IPS DF 4.7 (cell line): Measurements from ENCODE around the gene CCDC81.
"Not testable (repeated sequence)": the region's sequence is repeated elsewhere in the genome, so short reads cannot be mapped to it uniquely, and the experiment has no call there.

ENCODE experiments used
- DNase-seq: peaks from one replicate; pipeline ENCODE4 v3.0.0-alpha.2; 2013; ENCODE audit warnings: low spot score; ENCODE audit errors: extremely low read depth

Gene CCDC81

DNA sequence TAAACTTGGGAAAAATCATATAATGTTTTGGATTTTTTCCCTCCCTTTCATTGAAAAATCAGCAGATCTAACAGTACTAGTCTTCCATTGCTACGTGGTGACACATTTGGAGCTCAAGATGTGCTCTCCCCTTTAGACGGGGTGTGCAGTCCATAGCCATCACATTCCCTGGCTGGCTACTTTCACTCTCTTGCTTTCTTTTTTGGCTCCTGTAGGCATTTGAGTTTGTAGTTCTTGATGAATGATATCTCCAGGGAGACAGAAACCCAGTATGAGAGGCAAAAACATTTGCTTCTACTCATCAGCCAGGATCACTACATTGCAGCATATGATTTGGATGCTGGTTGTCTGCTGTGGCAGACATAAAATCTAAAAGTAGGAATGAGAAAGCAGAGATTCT is 12.1 kb downstream of the CCDC81 start:
- no peak for DNase-seq

DNA sequence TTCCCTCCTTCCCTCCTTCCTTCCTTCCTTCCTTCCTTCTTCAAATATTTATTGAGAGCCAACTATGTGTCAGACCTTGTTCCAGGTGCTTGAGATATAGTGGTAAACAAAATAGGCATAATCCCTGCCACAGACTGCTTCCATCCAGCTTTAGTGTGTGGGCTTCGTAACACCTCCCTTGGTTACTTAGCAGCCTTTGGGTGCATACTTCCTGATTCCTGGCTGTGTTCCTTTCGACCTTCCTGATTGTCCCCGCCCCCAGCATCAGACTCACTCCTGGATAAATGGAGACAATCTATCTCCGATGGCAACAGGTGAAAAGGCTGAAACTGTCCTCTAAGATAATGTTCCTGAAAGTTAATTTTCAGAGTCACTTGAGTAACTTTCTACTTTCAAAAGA is 13.5 kb downstream of the CCDC81 start:
- no peak for DNase-seq

DNA sequence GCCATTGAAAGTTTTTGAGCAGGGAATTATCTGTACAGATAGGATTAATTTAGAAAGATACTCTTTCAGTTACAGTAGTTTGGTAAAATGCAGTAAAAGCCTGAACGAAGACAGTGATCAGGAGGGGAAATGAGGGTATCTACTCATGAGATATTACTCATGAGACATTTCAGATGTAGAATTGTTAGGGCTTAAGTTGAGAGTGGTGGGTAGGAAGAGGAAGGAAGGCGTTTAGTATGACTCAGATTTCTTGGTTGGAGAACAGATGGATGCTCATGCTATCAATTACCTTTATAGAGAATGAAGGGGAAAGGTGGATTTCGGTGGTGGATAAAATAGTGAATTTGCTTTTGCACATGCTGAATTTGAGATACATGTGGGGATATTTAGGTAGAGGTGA is 15.8 kb downstream of the CCDC81 start:
- DNase-seq, result no peak

DNA sequence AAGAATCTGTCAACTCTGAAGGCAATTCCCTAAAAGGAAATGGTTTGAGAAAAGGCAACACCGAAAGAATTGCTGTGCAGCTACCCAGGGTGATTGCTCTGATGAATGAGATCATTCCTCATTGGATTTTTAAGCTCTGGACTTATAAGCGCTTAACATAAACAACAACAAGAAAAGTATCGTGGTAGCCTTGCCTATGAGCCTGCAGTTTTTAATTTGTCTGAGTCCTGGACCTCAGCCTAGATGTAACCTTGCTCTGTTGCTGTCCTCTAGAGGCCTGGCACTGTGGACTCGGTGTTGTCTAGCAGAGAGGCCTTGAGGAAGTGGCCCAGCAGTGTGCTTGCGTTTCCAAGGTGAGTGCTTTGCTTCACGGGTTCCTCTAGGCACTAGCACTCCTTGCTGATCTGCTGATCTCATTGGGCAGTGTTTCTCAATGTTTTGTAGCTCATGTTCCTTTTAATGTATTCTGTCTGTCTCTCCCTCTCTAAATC is 20.4 kb downstream of the CCDC81 start:
- no peak for DNase-seq

DNA sequence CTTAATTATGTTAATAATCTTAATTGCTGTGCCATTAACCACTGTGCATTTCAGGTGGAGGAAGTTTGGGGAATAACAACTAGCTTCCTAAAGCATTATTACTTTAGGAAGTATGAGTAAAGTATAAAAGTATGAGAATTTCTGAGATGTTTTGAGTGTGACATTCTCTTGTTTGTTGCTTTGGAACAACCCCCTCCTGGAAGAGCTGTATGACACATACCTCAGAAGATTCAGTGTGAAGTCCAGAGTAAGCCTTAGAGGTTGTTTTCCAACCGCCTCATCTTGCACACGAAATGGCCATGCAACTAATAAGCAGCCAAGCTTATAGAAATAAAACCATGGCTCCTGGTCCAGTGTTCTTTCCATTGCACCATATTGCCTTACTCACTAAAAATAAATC is 21.7 kb downstream of the CCDC81 start:
- no peak for DNase-seq

DNA sequence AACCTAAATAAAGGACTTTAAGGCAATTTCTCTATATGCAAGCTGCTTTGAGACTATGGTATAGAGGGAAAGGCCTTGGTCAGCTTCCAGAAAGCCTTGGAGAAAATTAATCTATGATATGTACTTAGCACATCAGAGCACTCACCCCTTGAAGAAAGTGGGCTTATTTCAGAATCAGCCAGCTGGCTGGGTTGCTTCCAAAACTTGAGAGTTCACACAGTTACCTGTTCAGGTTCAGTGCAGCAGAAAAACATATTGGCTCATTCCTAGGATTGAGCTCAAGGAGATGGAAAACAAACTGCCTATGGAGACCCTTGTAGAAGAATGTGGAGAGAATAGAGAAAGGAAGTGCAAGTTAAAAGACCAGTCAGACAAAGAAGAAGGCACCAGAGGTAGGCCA is 22.7 kb downstream of the CCDC81 start:
- DNase-seq, result no peak

DNA sequence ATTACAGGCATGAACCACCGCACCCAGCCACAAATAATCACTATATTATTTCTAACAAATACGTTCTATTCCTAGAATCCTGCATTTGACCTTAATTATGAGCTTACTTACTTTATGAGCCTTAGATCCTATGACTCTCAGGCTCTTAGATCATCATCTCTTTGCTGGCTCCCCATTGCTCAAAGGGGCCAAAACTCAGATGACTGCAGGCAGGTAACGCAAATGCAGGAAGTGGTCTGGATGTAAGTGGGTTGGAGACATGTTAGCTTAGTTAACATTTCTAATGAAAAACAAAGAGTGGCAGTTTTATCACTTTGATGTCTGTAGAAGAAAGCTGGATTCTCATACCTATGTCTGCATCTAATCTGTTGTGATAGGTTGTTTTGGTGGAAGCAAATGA is 23.4 kb downstream of the CCDC81 start:
- no peak for DNase-seq

DNA sequence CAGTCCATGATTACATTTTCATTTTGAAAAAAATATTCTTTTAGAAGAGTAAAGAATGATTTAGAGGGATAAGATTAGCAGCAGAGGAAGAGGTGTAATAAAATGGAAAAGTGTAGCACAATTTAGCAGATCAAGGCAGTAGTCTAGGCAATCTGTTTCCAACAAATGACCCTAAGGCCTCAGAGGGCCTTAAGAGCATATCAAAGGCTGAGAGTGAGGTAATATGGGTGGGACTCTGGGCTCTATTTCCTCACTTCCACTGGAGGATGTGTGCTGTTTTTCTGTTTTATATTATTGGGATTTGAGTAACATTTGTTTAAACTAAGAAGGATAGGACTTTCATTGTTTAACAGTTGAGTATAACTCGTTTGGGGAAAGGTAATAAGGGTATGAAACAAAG is 28.8 kb downstream of the CCDC81 start:
- no peak for DNase-seq

DNA sequence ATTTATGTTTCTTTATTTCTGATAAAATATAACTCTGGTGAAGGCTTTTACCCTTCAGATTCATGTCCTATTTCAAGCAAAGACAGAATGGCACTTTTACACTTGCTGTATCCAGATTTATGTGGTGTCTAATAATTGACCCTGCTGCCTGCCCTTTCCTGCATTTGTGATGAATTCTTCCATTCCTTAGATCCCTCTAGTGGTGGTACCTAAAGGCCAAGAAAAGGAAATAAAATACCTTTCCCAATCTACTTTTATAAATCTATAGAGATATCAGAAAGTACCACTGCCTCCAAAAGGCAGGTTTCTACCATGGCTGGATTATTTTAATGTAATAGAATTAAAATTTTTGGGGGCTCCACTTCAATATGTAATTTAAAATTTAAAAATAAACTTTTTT is 34.2 kb downstream of the CCDC81 start:
- no peak for DNase-seq

DNA sequence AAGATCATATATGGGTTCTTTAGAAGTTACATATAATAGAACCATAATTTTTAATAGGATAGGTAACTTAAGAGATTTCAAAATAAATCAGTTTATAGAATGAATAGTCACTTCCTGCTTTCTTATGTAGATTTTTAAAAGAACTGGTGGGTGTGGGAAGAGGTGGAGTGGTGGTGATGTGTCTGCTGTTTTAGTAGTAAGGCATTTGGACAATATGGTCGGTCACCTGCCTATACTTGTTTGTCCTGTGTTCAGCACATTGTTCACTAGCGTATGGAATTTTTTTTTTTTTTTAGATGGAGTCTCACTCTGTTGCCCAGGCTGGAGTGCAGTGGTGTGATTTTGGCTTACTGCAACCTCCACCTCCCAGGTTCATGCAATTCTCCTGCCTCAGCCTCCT is 39.3 kb downstream of the CCDC81 start:
- no peak for DNase-seq

DNA sequence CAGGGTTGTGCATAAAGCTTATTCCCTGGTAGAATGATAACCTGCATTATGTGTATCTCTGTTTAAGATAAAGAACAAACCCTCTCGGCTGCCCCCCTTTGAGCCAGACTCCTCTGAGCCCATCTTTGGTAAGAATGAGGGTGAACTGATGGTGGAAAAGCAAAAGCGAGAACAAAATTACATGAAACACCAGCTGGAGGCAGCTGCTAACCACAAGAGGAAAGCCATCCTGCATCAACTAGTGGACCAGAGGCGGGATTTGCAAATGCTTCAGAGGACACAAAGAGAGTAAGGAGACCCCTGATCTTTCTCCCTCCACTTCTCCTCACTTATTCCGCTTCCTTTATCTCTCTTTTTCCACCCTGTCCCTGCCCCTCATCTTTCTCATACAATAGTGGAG is 40.3 kb downstream of the CCDC81 start:
- no peak for DNase-seq

DNA sequence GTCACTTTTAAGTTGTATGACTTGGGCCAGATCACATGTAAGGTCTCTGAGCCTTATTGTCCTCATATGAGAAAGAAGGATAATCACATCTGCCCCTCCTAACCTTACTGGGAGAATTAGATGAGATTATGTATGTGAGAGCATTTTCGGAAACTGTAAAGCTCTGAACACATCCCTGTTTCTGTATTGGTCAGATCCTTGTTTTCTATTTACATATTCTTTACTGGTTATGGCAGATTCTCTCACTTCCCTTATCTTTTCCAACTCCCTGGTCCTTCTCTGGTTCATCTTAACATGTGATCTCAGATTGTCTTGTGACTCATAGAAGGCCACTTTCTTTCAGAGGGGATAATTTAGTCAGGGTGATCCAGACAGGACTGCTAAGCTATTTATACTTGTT is 41.8 kb downstream of the CCDC81 start:
- no peak for DNase-seq

DNA sequence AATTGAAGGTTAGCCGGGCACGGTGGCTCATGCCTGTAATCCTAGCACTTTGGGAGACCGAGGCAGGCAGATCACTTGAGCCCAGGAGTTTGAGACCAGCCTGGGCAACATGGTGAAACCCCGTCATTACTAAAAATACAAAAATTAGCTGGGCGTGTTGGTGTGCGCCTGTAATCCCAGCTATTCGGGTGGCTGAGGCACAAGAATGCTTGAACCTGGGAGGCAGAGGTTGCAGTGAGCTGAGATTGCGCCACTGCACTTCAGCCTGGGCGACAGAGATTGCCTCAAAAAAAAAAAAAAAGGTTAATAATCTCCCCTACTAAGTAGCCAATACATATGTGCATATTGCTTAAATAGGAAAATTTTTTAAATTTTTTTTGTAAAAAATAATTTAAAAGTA is 42.3 kb downstream of the CCDC81 start:
- DNase-seq, result not testable (repeated sequence)

DNA sequence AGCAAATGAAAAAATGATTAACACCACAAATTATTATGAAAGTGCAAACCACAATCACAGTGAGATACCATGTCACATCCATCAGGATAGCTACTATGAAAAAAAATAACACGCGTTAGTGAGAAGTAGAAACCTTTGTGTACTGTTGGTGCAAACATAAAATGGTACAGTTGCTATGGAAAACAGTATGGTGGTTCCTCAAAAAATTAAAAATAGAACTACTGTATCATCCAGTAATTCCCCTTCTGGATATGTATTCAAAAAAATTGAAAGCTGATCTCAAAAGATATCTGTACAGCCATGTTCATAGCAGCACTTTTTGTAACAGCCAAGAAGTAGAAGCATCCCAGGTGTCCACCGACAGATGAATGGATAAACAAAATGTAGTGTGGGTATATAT is 43.4 kb downstream of the CCDC81 start:
- no peak for DNase-seq

DNA sequence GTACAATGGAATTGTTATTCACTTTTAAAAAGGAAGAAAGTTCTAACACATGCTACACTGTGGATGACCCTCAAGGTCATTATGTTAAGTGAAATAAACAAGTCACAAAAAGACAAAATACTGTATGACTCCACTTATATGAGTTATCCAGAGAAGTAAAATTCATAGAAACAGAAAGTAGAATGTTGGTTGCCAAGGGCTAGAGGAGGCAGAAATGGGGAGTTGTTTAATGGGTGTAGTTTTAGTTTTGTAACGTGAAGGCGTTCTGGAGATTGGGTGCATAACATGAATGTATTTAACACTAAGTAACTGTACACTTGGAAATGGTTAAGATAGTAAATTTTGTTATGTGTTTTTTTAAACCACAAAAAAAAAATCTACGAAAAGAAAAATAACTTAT is 43.8 kb downstream of the CCDC81 start:
- DNase-seq, result no peak

DNA sequence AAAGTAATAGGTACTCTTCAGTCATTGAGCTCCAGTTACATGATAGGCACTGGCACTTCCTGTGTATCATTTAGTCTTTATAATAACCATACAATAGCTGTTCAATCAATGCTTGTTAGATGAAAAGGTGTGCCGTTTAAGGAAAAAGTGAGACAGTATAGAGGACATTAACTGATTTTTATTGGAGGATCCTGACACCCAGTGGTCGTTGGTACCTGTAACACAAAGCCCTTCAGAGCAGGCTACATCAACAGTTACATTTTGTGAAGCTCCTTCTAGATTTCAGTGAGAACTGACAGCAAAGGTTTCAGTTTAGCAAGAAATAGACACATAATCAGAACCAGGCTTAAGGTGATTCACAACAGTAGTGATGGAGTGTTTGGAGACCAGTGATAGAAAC is 44.2 kb downstream of the CCDC81 start:
- no peak for DNase-seq

DNA sequence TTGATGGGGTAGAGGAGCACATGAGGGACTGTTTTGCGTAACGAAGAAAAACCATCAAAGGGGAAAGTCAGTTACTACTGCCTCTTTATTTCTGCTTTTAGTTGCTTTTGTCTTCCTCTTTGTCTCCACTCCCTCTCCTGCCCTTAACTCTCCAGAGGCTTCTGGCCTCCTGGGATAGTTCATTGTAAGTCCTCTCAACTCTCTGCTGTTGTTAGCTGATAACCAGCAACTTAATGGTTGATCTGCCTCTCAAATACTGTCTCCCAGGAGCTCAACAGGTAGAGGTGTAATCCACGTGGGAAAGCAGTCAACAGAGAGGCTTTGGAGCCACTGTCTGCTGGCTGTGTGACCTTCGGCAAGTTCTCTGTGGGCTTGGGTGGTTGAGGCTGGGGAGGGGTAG is 47.3 kb downstream of the CCDC81 start:
- DNase-seq, result no peak

DNA sequence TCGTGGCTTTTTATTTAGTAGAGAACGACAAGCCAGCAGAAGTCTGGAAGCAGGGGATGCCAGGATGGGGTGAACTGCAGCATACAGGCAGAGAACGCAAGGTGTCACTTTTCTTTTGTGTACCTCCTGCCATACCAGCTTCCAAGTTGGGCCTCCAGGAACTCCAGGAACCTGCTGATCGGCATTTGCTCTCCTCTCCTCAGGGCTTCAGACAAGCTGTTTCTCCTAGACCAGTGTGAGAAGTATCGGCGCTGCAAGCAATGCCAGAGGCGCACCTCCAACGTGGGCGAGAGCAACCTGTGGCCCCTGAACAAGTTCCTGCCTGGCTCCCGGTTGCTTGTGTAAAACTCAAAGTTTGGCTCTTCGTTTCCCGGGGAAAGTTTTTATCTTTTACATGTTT is 47.7 kb downstream of the CCDC81 start:
- no peak for DNase-seq

DNA sequence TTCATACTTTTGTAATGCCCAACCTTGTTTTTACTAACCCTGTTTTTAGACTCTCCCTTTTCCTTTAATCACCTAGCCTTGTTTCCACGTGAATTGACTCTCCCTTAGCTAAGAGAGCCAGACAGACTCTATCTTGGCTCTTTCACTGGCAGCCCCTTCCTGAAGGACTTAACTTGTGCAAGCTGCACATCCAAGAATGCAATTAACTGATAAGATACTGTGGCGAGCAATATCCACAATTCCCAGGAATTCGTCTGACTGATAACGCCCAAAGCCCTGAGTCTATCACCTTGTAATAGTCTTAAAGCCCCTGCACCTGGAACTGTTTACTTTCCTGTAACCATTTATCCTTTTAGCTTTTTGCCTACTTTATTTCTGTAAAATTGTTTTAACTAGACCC is 48.8 kb downstream of the CCDC81 start:
- DNase-seq, result not testable (repeated sequence)

DNA sequence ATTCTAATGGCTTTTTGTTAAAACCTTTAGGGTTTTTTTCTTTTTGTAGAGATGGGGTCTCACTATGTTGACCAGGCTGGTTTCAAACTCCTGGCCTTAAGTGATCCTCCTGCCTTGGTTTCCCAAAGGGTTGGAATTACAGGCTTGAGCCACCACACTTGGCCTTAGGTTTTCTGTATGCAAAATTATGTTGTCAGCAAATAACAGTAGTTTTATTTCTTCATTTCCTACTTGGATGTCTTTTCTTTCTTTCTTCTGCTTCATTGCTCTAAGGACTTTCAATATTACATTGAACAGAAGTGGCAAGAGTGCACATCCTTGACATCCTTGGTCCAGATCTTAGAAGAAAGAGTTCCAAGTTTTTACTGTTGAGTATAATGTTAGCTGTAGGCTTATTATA is 52.8 kb downstream of the CCDC81 start:
- no peak for DNase-seq

DNA sequence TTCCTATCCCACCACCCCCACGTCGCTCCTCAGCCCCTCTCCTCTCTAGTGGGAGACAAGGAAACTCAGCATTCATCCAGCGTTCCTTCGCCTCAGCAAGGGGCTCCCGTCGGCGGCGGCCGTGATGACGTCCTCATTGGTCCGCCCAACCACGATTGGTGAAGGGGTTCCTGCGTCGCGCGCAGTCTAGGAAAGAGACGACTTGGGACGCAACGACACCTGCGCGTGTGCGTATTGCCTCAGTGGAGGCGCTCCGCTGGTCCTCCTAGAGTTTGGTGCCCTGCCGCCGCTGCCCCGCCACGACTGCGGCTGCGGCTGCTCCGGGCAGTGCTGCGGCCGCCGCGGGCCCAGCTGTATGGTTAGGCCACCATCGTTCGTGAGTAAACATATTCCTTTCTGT is 56.6 kb downstream of the CCDC81 start:
- DNase-seq, result no peak

DNA sequence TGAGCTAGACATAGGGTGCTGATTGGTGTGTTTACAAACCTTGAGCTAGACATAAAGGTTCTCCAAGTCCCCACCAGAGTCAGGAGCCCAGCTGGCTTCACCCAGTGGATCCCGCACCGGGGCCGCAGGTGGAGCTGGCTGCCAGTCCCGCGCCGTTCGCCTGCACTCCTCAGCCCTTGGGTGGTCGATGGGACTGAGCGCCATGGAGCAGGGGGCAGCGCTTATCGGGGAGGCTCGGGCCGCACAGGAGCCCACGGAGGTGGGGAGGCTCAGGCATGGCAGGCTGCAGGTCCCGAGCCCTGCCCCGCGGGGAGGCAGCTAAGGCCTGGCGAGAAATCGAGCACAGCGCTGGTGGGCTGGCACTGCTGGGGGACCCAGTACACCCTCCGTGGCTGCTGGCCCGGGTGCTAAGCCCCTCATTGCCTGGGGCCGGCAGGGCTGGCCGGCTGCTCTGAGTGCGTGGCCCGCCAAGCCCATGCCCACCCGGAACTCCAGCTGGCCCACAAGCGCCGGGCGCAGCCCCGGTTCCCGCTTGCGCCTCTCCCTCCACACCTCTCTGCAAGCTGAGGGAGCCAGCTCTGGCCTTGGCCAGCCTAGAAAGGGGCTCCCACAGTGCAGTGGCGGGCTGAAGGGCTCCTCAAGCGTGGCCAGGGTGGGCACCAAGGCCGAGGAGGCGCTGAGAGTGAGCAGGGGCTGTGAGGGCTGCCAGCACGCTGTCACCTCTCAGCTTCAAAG is 58.8 kb downstream of the CCDC81 start:
- not testable (repeated sequence) for DNase-seq

DNA sequence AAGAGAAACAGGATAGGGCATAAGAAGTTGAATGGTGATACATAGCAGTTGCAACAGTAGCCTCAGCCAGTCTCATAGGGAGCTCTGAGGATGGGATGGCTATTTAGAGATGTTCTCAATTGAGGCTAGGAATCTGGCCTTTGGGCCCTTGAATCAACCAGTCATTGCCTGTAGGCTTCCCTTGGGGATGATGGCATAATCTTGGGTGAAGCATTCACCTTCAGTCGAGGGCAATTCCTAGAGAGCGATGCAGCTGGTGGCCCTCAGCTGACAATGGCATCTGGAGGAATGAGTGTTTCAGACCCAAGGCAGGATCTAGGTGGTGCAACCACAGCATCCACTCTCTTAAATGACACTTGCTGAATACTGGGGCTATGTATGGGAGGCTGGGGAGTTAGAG is 61.0 kb downstream of the CCDC81 start:
- DNase-seq, result no peak

DNA sequence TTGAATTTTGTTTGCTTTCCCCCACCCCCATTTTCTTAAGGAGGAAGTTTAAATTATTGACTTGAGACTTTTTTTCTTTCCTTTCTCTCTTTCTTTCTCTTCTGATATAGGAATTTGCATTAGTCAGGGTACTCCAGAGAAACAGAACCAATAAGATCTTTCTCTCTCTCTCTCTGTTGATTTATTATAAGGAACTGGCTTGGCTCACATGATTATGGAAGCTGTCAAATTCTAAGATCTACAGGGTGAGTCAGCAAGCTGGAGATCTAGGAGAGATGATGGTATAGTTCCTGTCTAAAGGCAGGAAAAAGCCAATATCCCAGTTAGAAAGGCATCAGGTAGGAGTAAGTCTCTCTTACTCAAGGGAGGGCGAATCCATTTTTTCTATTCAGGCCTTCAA is 64.0 kb downstream of the CCDC81 start:
- no peak for DNase-seq
